Small intestine (tissue), 7 donors: ENCODE data around the gene GALNT15. TPM values are rescaled to one million over a fixed set of nuclear protein-coding genes. Genes with fewer than 3 reads are reported as not detected.

Experiments
- DNase-seq, 2 donors: peaks; one replicate each; pipeline versions ENCODE4 v3.0.0 to v3.0.0-alpha.2; 2013
- FAIRE-seq: peaks from 2 replicates; lab custom pipeline; 2012; peaks lifted over from hg19 to GRCh38; lab: Jason Lieb, UNC
- H3K27ac ChIP-seq, 3 donors: one replicate each; pipeline ENCODE4 v1.5.1; 2013; ENCODE audit warnings: low read length in 2 of 3, mild to moderate bottlenecking in 2 of 3, control low read depth in 1 of 3, inconsistent platforms in 1 of 3, low read depth in 1 of 3, moderate library complexity in 1 of 3
- H3K27me3 ChIP-seq, 3 donors: one replicate each; pipeline ENCODE4 v1.6.1; 2013; ENCODE audit warnings: low read length in 3 of 3, inconsistent platforms in 1 of 3; ENCODE audit not compliant: control insufficient read depth in 3 of 3, insufficient read depth in 3 of 3
- H3K36me3 ChIP-seq, 3 donors: one replicate each; pipeline ENCODE4 v1.6.1; 2013; ENCODE audit warnings: low read length in 3 of 3, inconsistent platforms in 1 of 3, low read depth in 1 of 3, mild to moderate bottlenecking in 1 of 3, moderate library complexity in 1 of 3; ENCODE audit not compliant: control insufficient read depth in 3 of 3, insufficient read depth in 2 of 3
- H3K4me1 ChIP-seq, 3 donors: one replicate each; pipeline ENCODE4 v1.6.1; 2013; ENCODE audit warnings: low read length in 2 of 3, inconsistent platforms in 1 of 3, low read depth in 1 of 3, mild to moderate bottlenecking in 1 of 3, moderate library complexity in 1 of 3; ENCODE audit not compliant: control insufficient read depth in 3 of 3, insufficient read depth in 2 of 3
- H3K4me3 ChIP-seq, 3 donors: one replicate each; pipeline ENCODE4 v1.5.1; 2013; ENCODE audit warnings: low read length in 3 of 3, control low read depth in 1 of 3, inconsistent platforms in 1 of 3, low read depth in 1 of 3, mild to moderate bottlenecking in 1 of 3, moderate library complexity in 1 of 3
- H3K9me3 ChIP-seq, 2 donors: one replicate each; pipeline ENCODE4 v1.6.1; 2013; ENCODE audit warnings: low read depth in 1 of 2, low read length in 1 of 2; ENCODE audit not compliant: control insufficient read depth in 2 of 2, insufficient read depth in 1 of 2
- WGBS, 3 donors: extraction: QIAGEN DNeasy Blood & Tissue Kit; methylation state at CpG; one replicate each; pipeline ENCODE4 v1.1.7; 2013; 5-methylcytosine and 5-hydroxymethylcytosine counted together
- polyA plus RNA-seq, 4 donors: library from polyadenylated mRNA; stranded (reverse) in 3 of 4; unstranded in 1 of 4; fragments of 200-250 nt in 3 of 4; fragments of 120-200 nt in 1 of 4; gene quantifications; one replicate each; pipeline versions ENCODE4 v1.2.1 to v1.2.3, GENCODE V29; 2013
- donor health status: healthy with polysubstance abuse.
- donor health status: control.
- donor health status: control.
- donor health status: Bipolar disorder and iron deficiency.
- donor health status: healthy.

The GALNT15 gene
- polyA plus RNA-seq, 4 donors, result 0.41 to 29.5 (median 0.88) TPM

DNA sequence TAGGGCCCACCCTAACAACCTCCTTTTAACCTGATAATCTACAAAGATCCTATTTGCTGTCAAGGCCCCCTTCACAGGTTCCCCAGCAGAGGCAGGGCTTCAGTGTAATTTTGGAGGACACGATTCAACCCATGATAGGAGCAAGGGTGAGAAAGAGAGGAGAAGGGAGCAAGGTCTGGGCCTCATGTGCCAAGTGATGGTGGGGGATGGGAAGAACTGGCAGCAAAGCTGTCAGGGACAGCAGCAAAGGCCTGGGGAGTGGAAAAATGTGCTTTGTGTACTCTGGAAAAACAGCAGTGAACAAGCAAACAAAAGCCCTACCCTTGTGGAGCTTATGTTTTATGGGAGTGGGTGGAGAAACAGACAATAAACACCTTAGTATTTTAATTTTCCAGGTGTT lies 2.7 kb upstream of the GALNT15 start:
- Histone ChIP-seq H3K27ac (no peak overlapping the region), H3K4me3 (no peak overlapping the region), H3K27me3 (peaks cover 0 to 17% (median 0%) of the 10 kb centered on the region in 3 donors), H3K4me1 (no peaks in the 10 kb centered on the region), H3K36me3 (no peaks in the 10 kb centered on the region), H3K9me3 (no peaks in the 10 kb centered on the region)
- WGBS, 3 donors, result 41 to 82% (median 68%) methylated on average over 1 of the region's 1 CpG
- FAIRE-seq (no peak), DNase-seq (no peak)

- FAIRE-seq (no peak), DNase-seq (no peak)
- WGBS, 3 donors, result 63 to 75% (median 71%) methylated on average over 5 of the region's 5 CpGs
- H3K4me1 ChIP-seq, result peaks cover 0 to 3% (median 0%) of the 10 kb centered on the region in 3 donors
- no peak overlapping the region for H3K4me3 ChIP-seq
- no peaks in the 10 kb centered on the region for H3K36me3 ChIP-seq
- no peaks in the 10 kb centered on the region for H3K9me3 ChIP-seq
- H3K27ac ChIP-seq, result peak overlapping the region in 1 of 3 donors; percentile 20
- peaks cover 0 to 17% (median 0%) of the 10 kb centered on the region in 3 donors for H3K27me3 ChIP-seq
These were observed 1.0 kb upstream of the GALNT15 start for GRCh38 chr3:16173283-16174025.

DNA sequence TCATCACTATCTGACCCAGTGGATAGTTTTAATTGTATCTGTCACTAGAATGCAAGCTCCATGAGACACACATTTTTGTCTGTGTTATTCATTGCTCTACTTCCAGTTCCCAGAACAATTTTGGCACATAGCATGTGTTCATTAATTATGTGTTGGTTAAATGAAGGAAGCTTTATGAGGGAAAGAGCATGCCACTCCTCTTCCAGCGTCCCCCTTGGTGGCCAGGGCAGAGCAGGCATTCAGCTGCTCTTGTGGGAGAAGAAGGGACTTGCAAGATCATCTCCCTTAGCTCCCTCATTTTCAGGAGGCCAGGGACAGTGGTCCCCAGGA lies 489 bp upstream of the GALNT15 start:
- Histone ChIP-seq H3K27ac (peak overlapping the region in 1 of 3 donors; percentile 42), H3K4me3 (no peak overlapping the region), H3K27me3 (peaks cover 0 to 17% (median 0%) of the 10 kb centered on the region in 3 donors), H3K36me3 (no peaks in the 10 kb centered on the region), H3K9me3 (no peaks in the 10 kb centered on the region), H3K4me1 (peaks cover 0 to 3% (median 0%) of the 10 kb centered on the region in 3 donors)
- WGBS, 3 donors, result 12 to 58% (median 50%) methylated on average over 1 of the region's 1 CpG
- FAIRE-seq, result no peak
- no peak for DNase-seq

DNA sequence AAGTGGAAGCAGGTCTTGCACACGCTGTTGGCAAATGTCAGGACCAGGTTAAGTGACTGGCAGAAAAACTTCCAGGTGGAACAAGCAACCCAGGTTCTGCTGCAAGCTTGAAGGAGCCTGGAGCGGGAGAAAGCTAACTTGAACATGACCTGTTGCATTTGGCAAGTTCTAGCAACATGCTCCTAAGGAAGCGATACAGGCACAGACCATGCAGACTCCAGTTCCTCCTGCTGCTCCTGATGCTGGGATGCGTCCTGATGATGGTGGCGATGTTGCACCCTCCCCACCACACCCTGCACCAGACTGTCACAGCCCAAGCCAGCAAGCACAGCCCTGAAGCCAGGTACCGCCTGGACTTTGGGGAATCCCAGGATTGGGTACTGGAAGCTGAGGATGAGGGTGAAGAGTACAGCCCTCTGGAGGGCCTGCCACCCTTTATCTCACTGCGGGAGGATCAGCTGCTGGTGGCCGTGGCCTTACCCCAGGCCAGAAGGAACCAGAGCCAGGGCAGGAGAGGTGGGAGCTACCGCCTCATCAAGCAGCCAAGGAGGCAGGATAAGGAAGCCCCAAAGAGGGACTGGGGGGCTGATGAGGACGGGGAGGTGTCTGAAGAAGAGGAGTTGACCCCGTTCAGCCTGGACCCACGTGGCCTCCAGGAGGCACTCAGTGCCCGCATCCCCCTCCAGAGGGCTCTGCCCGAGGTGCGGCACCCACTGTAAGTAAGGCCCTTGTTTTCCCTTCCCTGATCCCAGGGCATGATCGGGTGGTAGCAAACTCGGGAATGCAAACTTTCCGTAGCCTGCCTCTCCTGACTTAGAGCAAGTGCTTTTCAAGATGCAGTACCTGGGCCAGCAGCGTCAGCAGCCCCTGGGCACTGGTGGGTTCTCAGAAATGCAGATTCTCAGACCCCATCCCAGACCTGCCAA lies 759 bp downstream of the GALNT15 start:
- H3K27ac ChIP-seq, result peak overlapping the region in 1 of 3 donors; percentile 35
- no peak for FAIRE-seq
- 73 to 83% (median 75%) methylated on average over 19 of the region's 19 CpGs for WGBS, 3 donors
- H3K27me3 ChIP-seq, result peaks cover 0 to 21% (median 0%) of the 10 kb centered on the region in 3 donors
- H3K9me3 ChIP-seq, result no peaks in the 10 kb centered on the region
- no peak for DNase-seq
- no peaks in the 10 kb centered on the region for H3K36me3 ChIP-seq
- H3K4me3 ChIP-seq, result no peak overlapping the region
- H3K4me1 ChIP-seq, result peaks cover 0 to 3% (median 0%) of the 10 kb centered on the region in 3 donors

- Histone ChIP-seq H3K9me3 (no peaks in the 10 kb centered on the region), H3K27me3 (peaks cover 0 to 23% (median 0%) of the 10 kb centered on the region in 3 donors), H3K4me1 (peaks cover 0 to 3% (median 0%) of the 10 kb centered on the region in 3 donors), H3K27ac (peak overlapping the region in 1 of 3 donors; percentile 32), H3K4me3 (no peak overlapping the region), H3K36me3 (no peaks in the 10 kb centered on the region)
- FAIRE-seq (no peak), DNase-seq (no peak)
- WGBS, 3 donors, result 62 to 67% (median 62%) methylated on average over 6 of the region's 6 CpGs
These were observed 2.0 kb downstream of the GALNT15 start for GRCh38 chr3:16176391-16177030.

DNA sequence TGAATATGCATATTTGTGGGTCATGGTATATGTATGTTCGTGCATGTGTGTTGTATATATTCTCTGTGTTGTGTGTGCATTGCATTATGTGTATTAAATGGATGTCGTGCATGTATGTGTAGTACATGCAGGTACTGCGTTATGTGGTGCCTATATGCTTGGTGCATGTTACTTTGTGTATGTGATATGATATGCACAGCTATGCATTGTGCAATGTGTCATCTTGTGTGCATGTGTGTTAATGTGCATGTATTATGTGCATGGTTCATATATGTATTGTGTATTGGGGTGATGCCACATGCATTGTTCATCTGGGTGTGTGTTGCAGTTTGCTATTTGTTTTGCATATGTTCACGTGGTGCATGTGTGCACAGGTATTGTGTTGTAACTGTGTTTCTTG lies 2.9 kb downstream of the GALNT15 start:
- no peak for FAIRE-seq
- H3K27ac ChIP-seq, result no peak overlapping the region
- H3K27me3 ChIP-seq, result peaks cover 0 to 23% (median 0%) of the 10 kb centered on the region in 3 donors
- H3K4me3 ChIP-seq, result no peak overlapping the region
- peaks cover 0 to 3% (median 0%) of the 10 kb centered on the region in 3 donors for H3K4me1 ChIP-seq
- WGBS, 3 donors, result 69 to 85% (median 76%) methylated on average over 4 of the region's 4 CpGs
- no peaks in the 10 kb centered on the region for H3K36me3 ChIP-seq
- no peaks in the 10 kb centered on the region for H3K9me3 ChIP-seq
- DNase-seq, result no peak

- no peak overlapping the region for H3K4me3 ChIP-seq
- no peak for FAIRE-seq
- 20 to 23% (median 20%) methylated on average over 22 of the region's 22 CpGs for WGBS, 3 donors
- peaks cover 0 to 3% (median 0%) of the 10 kb centered on the region in 3 donors for H3K4me1 ChIP-seq
- peak; percentile 47 to 78 for DNase-seq
- H3K36me3 ChIP-seq, result no peaks in the 10 kb centered on the region
- no peak overlapping the region for H3K27ac ChIP-seq
- peaks cover 0 to 23% (median 0%) of the 10 kb centered on the region in 3 donors for H3K27me3 ChIP-seq
- H3K9me3 ChIP-seq, result no peaks in the 10 kb centered on the region
These were observed 3.6 kb downstream of the GALNT15 start for GRCh38 chr3:16177962-16178627.
